ENCODE data around the gene ESR1.
"Not testable (repeated sequence)": the region's sequence is repeated elsewhere in the genome, so short reads cannot be mapped to it uniquely, and the experiment has no call there.

Gene ESR1

DNA sequence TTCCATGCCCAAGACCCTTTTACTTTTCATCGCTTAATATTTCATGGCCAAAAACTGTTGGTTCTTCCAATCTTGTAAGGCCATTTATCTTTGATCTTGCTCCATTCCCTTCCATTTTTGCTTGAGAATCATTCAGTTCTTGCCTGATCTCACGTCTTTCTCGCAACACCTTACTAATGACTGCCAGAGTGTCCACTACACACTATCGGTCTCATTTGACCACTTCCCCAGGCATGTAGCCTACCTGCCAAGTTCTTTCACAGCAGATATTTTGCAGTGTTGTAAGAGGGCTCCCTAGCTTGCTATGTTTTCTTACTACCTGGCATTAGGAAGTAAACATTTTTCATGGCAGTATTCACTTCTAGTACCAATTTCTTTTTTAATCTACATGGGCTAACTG, 248.0 kb downstream of the ESR1 start:
- no peak for DNase-seq (ENCODE audit: low read depth)

DNA sequence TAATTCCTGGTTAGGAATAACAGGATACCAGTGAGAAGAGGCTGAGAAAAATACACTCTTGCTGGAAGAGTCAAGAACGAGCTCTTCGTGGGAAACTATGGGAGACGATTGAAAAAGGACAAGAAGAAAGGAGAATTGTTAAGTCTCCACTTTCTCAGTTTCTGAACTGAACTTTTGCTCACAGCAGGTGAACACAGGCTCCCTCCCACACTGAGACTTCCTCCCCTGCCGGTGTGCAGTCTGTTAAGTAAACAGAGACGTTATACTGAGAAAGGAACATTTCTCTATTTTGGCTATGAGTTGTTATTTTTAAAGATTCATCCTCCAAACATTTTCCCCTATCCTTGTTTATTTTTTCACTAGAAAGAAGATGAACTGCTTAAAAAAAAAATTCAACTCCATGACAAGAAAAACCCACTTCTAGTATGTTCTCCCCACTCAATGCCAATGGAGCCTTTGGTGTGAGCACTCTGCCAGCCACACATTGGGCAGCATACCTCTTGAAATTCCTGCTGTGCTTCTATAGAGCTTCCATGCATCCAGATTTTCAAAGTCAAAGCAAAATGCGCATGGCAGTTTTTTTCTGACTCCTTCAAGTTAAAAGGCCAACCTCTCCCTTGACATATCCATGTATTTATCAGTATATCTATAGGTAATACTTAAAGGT, 250.5 kb downstream of the ESR1 start:
- DNase-seq (ENCODE audit: low read depth): no peak

DNA sequence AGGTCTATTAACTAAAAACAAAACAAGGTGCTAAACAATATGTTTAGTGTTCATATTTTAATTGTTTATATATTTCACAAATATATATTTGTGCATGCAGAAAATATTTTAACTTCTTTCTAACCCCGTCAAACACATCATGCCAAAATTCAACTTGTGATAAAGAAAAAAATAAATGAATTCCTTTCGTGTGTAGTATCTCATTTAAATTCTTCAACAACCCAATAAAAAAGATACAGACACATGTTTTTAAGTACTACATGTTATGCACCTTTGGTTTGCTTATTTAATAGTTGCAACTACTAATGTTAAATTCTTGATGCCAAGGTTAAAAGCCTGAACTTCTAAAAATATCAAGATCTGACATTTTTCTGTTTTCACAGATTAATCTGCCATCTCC, 252.4 kb downstream of the ESR1 start:
- no peak for DNase-seq (ENCODE audit: low read depth)

DNA sequence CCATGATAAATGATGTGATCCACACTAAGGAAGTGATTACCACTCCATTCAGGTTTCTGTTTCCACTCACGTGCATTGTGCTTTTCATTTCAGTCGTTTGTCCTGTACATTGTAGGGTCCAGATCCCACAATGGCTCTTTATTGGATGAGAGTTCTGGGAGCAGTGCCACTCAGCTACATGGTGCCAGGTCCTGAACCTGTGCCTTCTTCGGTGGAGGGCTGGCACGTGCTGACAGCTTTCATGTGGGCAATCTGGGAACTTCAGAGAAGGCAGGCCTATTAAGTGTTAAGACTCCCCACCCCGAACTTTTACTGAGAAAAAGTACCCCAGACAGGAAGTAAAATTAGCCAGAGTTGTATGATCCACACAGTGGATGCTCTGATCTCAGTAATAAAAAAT, 255.0 kb downstream of the ESR1 start:
- DNase-seq (ENCODE audit: low read depth): no peak

DNA sequence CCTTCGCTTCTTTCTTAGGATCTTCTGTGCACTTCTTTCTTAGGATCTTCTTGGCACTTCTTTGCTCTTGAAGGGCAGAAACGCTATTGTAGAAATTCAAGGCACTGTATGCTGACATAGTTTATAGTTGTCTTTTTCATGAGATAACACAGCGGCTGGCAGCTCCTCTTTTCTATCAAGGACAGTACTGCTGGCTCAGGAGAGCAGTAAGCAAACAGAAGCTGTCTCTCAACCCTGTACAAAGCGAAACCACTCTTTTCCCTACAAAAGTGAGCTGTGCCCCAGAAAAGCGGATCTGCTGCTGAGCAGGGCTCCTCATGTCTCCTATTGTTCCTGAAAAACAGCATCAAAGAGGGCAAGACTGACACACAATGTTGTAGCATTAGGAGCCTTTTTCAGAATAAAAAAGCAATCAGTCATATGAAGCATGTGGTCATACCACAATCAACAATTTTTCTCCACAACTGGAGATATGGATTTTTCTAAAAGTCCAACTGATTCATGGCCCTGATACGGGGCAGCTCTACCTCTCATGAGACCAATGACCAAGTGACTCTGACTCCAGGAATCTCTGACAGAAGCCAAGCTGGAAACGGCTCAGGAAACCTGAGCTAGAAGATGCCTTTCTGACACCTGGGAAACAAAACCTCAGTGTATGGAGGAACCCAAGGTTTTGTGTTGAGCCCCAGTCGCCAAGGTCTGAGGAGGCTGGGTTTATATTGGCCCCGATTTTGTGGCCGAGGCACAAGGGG, 255.9 kb downstream of the ESR1 start:
- DNase-seq (ENCODE audit: low read depth): no peak

DNA sequence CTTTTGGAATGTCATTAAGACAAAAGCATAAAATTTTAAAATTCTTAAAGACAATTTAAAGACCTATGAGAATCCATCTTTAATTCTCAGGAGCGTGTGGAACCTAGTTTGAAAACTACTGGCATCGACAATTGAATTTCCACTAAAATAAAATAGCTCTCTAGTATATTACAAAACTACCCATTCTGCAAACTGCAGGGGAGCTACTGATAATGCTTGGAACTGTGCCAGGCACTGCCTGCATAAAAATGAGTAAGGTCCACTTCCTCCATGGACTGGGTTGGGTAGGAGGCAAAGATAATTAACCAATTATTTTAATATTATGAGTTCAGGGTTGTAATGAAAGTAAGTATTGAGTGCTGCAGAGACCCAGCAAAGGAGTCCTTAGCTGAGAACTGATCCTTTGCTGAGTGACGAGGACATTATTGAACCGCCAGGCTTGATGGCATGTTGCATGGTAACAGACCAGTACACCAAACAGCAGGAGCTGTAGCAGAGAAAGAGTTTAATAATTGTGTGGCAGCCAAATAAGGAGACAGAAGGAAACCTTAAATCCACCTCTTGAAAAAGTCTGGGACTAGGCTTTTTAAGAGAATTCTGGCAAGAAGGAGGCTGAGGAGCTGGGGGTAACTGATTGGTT, 261.3 kb downstream of the ESR1 start:
- no peak for DNase-seq (ENCODE audit: low read depth)

DNA sequence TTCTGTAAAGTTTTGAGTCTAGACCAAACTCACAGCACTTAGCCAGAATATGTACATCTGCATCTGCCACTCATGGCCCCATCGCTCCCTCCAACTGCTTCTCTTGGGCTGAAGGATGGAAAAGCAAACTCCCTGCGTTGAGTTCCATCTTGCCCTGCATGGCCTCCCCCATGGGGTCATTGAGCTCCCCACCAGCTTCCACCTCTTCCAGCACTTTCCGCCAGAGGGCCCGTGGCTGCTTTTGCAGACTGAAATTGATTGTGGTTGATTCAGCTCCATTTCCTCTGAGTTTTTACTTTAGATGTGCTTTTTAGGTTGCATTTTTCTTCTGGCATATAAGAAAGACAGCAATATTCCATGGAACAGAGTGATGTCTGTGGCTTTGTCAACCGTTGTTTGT, 263.1 kb downstream of the ESR1 start:
- DNase-seq (ENCODE audit: low read depth): no peak

DNA sequence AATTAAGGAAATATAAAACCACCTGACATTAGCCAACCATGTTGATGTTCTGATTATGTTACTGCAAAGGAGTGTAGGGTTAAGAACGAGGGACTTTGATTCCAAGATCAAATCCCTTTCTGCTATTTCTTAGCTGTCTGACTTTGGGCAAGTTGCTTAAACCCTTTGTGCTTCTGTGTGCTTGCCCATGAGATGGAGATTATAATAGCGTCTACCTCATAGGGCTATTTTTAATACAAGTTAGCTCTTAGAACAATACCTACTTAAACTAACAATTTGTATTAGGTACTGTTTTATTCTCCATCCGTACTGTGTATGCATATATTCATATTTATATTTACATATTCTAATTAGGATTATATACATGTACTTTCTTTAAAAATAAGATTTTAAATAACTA, 263.8 kb downstream of the ESR1 start:
- no peak for DNase-seq (ENCODE audit: low read depth)

DNA sequence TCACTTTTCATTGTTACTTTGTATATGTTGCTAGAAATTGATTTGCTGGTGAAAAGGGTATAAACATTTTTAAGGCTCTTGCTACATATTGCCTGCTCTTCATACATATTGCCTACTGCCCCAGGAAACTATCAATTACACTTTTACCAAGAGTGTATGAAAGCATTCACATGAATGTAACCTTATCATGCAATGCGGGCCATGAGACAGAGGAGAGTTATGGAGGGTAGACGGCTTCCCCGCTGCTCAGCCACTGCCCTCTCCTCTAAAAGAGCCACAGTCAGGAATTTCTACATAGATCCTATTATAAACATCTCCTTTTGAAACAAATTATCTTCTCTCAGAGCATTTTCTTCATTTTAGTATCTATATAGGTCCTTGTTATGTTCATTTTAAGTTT, 264.4 kb downstream of the ESR1 start:
- DNase-seq (ENCODE audit: low read depth): no peak

DNA sequence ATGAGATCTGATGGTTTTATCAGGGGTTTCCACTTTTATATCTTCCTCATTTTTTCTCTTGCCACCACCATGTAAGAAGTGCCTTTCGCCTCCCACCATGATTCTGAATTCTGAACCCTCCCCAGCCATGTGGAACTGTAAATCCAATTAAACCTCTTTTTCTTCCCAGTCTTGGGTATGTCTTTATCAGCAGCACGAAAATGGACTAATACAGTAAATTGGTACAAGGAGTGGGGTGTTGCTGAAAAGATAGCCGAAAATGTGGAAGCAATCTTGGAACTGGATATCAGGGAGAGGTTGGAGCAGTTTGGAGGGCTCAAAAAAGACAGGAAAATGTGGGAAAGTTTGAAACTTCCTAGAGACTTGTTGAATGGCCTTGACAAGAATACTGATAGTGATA, 268.8 kb downstream of the ESR1 start:
- DNase-seq (ENCODE audit: low read depth): not testable (repeated sequence)

DNA sequence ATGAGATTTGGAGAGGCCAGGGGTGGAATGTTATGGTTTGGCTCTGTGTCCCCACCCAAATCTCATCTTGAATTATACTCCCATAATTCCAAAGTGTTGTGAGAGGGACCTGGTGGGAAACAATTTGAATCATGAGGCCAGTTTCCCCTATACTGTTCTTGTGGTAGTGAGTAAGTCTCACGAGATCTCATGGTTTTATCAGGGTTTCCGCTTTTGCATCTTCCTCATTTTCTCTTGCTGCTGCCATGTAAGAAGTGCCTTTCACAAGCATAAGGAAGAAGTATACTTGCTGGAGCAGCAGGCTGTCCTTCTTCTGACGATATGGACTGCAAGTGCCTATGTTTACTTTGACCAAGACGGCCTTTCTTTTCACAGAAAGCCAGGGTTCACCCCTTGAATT, 270.5 kb downstream of the ESR1 start:
- DNase-seq (ENCODE audit: low read depth): no peak

DNA sequence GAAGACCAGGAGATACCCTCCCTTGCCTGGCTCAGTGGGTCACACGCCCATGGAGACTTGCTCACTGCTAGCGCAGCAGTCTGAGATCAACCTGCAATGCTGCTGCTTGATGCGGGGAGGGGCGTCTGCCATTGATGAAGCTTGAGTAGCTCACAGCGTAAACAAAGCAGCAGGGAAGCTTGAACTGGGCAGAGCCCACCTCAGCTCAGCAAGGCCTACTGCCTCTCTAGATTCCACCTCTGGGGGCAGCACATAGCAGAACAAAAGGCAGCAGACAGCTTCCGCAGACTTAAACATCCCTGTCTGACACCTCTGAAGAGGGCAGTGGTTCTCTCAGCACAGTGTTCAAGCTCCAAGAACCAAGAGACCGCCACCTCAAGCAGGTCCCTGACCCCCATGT, 271.3 kb downstream of the ESR1 start:
- no peak for DNase-seq (ENCODE audit: low read depth)

DNA sequence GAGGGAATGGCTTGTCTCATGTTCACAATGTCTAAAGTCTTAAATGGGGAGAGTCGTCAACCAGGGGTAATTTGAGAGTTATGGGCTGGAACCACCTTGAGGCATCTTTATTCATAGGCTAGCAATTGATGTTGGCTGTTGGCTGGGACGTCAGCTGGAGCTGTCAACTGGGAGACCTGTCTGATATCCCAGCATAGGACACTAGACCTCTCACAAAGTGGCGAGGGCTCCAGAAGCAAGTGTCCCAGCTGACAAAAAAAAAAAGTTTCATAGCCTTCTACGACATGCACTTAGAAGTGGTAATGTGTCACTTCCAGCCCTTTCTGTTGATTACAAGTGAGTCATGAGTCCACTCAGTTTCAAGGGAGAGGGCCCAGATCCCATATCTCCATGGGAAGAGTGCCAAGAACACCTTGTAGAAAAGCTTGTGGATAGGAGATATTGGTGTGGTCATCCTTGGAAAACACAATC, 278.0 kb downstream of the ESR1 start:
- no peak for DNase-seq (ENCODE audit: low read depth)

DNA sequence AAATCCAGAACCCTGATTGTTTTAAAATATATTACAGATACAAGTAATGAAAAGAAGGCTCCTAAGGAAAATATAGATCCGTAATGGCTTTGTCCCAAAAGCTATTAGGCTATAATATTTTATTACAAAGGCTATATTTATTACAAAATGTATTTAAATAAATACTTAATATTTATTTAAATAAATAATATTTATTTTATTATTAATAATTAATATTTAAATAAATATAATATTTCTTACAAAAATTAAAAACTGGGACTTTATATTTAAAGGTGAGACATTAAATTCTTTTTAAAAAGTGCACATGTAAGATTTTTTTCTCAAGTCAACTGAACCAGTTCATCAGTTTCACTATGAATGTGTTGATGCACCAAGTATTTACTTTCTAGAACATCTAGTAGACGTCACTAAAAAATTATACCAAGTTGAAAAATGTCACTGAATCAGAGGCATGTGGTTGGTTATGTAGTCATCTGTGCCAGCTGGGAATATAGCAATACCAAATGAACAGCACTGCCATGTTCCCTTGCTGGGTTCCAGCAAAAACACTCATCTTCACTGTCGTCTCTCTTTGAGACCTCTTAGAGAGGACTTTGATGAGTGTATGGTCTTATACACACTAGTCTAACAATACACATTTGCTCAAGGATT, 278.9 kb downstream of the ESR1 start:
- no peak for DNase-seq (ENCODE audit: low read depth)

DNA sequence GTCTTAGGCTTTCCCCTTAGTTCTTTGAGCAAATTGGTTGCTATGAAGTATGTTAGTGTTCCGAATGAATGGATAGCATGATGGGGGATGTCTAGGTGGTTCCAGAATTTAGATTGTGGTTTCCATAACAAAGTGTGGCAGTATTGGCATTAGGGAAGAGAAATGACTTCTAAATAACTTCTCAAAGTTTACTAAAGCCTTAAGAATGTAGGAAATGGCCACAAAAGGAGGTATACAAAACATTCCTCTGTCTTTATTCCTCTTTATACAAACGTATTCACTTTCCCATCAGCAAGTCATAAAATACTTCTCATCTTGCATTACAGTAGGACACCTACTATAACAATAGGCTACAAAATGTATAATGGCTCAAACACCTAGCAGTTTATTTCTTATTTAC, 279.6 kb downstream of the ESR1 start:
- no peak for DNase-seq (ENCODE audit: low read depth)

DNA sequence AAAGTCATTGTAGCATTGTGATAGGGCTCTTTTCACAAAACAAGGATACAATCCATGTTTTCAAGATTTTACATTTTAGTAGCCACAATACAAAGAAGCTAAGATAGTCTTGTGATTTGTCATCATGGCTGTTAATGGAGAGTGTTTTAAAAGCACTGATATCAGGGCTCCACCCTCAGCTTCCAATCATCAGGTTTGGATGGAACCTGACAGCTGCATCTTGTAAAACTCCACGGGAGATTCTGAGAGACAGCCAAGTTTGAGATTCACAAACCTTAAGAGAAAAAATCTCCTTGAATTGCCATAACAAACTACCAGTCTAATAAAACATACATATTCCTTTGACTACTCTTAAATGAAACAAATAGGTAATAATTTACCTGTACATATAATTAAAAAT, 280.2 kb downstream of the ESR1 start:
- DNase-seq (ENCODE audit: low read depth): no peak

DNA sequence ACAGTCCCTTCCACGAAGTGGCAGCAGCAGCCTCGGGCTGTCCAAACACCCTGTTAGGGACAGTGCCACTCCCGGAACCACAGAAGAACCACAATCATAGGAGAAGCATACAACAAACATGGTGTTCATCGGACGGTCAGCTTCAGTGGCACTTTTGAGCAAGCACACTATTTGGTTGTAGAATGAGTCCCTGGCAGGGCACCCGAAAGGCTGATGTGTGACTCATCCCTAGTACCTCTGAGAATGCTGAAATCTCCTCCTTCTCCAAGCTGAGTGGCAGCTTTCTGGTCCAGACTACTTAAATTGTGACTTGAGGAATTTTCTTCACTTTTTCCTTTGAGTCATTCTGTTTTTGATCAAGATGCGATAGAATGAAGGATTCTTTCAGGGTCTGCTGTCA, 282.5 kb downstream of the ESR1 start:
- no peak for DNase-seq (ENCODE audit: low read depth)

DNA sequence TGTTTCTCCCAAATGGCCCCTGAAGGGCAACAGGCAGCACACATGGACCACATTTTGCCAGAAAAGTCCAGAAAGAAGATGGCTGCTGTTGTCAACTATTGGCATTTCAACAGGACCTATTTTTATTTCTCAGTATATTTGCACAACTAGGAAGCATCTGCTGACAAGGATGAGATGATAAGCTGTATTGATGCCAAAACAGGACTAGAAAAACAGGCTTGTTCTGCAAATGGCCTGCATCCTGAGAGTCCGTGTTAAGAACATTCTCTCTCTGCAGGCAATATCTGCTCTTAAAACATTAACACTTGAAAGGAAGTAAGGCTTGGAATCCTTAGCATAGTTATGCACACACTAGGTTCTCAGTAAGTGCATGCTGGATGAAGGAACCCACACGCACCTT, 283.7 kb downstream of the ESR1 start:
- no peak for DNase-seq (ENCODE audit: low read depth)

DNA sequence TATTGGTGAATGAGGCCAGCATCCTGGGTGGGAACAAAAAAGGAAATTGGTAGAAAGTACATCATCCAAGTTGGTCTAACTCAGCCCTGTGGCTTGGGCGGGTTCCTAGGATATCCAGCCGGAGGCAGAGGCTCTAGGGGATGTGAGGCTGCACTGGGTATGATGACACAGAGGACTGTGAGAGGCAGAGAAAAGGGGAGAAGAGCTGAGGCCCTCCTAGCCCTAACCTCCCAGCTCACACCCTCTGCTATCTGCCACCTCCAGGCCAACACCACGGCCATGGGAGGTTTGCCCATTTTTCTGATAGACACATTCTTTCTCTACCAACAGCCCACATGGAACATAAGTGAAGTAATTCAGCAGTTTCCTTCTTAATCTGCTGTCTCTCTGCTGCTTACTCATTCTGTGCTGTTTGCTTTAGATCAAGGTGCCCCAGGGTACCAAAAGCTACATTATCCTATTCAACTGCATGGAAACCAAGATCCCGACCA, 284.4 kb downstream of the ESR1 start:
- DNase-seq (ENCODE audit: low read depth): no peak

DNA sequence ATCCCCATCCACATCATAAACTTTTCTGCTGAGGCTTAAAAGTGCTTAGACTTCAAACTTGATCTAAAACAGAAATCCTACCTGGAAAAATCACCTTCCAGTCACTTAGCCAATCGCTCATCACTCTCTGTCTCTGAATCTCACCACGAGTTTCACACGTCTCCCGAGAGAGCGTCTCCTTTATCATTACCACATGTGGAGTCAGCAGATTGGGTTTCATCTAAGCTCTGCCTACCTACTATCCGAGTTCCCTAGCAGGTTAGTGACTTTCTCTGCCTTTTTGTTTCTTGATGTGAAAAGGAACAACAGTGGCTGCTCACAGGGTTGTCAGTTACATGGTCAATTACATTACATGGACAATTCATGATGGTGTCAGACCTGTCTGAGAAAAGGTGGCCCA, 286.2 kb downstream of the ESR1 start:
- DNase-seq (ENCODE audit: low read depth): no peak

DNA sequence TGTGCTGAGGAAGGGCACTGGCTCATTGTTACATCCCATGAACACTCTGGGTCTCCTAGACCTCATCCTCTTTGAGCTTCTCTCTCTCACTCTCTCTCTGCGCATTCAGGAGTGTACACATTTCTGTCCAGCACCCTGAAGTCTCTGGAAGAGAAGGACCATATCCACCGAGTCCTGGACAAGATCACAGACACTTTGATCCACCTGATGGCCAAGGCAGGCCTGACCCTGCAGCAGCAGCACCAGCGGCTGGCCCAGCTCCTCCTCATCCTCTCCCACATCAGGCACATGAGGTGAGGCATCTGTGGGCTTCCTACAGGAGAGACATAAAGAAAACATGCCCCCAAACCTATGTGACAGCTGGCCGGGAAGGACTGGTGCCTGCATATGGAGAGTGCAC, 286.8 kb downstream of the ESR1 start:
- no peak for DNase-seq (ENCODE audit: low read depth)

DNA sequence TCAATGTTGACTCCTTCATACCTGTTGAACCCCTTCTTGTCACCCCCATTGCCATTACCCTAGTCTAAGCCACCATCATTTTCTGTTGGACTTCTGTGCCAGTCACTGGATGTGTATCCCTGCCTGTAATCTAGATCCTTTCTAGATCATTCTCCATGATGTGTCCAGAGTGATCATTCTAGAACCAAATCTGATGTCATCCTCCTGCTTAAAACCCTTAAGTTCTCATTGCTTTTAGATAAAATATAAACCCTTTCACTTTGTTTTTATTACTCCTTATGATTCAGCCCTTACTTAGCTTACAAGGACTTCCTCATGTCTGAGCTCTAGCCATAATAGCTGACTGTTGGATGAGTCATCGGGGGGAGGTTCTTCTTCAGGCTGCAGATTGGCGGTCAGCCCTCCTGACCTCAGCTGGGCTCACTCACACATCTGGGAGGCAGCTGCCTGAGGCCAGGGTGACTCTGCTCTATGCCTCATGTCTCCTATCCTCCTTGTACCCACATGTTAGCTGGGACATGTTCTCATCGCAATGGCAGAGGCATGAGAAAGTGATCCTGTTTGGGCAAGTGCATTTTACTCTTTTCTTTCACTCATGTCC, 287.6 kb downstream of the ESR1 start:
- DNase-seq (ENCODE audit: low read depth): peak; percentile 99
